Duodenal mucosa (tissue), 2 donors: ENCODE results near the gene ADM2.
A peak's percentile ranks its signal among the peaks of the same experiment; 100 is the strongest.

Source experiments
- H3K27ac ChIP-seq: one replicate; pipeline ENCODE4 v1.7.0; 2013; ENCODE audit warnings: low read depth, low read length
- H3K27me3 ChIP-seq, 2 donors: one replicate each; pipeline ENCODE4 v1.7.0; 2013; ENCODE audit warnings: low read length in 2 of 2, control low read depth in 1 of 2; ENCODE audit not compliant: insufficient read depth in 2 of 2, control insufficient read depth in 1 of 2
- H3K36me3 ChIP-seq, 2 donors: one replicate each; pipeline ENCODE4 v1.7.0; 2013; ENCODE audit warnings: low read length in 2 of 2, control low read depth in 1 of 2; ENCODE audit not compliant: insufficient read depth in 2 of 2, control insufficient read depth in 1 of 2
- H3K4me1 ChIP-seq, 2 donors: one replicate each; pipeline ENCODE4 v1.7.0; 2013; ENCODE audit warnings: low read length in 2 of 2, control low read depth in 1 of 2; ENCODE audit not compliant: insufficient read depth in 2 of 2, control insufficient read depth in 1 of 2
- H3K4me3 ChIP-seq, 2 donors: one replicate each; pipeline ENCODE4 v1.7.0; 2013; ENCODE audit warnings: low read length in 2 of 2, low read depth in 1 of 2
- H3K9ac ChIP-seq, 2 donors: one replicate each; pipeline ENCODE4 v1.7.0; 2013; ENCODE audit warnings: low read length in 2 of 2, low read depth in 1 of 2
- H3K9me3 ChIP-seq, 2 donors: one replicate each; pipeline ENCODE4 v1.7.0; 2013; ENCODE audit warnings: low read length in 2 of 2, control low read depth in 1 of 2; ENCODE audit not compliant: control insufficient read depth in 1 of 2

ADM2 gene

DNA sequence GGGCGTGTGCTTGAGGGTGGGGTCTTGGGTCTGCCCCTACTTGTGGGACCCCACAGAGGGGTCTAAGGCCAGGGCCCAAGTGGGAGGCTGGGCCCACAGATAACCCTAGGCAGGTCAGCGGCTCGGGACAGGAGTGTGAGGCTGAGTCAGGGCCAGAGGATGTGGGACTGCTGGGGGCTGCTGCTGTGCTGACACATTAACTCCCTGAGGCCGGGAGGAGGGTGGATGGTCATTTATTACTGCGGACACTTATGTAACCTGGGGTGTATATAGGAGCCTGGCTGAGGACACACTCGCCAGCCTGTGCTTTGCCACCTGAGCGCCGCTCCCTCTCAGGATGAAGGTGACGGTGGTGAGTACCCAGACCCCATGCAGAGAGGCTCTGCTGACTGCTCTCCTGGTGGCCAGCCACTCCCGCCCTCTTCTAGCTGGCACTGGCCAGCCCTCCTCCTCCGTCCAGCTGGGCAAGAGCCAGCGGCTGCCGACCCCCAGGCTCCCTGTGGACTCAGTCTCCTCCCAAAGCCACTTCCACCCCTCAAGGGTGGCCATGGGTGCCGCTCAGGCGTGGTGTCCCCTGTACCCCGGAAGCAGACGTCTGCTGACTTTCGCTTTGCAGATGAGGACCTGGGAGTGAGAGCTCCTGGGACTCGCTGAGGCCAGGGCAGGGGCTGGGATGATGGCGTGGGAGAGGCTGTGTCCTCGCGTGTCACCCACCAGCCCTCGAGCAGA is 5.4 kb downstream of the ADM2 start, which contains the start of gene MIOX:
Gene MIOX (plus strand): TSS at position 299 of the 729 bp plus-strand sequence. CDS start 39 bp downstream, at position 338.
- no peaks in the 10 kb centered on the region for H3K36me3 ChIP-seq
- peaks cover 25 to 41% of the 10 kb centered on the region in 2 donors for H3K4me1 ChIP-seq
- peak within 1 kb of the TSS in 1 of 2 donors; percentile 18 for H3K9ac ChIP-seq
- H3K27ac ChIP-seq: no peak within 1 kb of the TSS
- H3K9me3 ChIP-seq: no peaks in the 10 kb centered on the region
- H3K4me3 ChIP-seq: no peak within 1 kb of the TSS
- H3K27me3 ChIP-seq: peaks cover 5 to 6% of the 10 kb centered on the region in 2 donors

DNA sequence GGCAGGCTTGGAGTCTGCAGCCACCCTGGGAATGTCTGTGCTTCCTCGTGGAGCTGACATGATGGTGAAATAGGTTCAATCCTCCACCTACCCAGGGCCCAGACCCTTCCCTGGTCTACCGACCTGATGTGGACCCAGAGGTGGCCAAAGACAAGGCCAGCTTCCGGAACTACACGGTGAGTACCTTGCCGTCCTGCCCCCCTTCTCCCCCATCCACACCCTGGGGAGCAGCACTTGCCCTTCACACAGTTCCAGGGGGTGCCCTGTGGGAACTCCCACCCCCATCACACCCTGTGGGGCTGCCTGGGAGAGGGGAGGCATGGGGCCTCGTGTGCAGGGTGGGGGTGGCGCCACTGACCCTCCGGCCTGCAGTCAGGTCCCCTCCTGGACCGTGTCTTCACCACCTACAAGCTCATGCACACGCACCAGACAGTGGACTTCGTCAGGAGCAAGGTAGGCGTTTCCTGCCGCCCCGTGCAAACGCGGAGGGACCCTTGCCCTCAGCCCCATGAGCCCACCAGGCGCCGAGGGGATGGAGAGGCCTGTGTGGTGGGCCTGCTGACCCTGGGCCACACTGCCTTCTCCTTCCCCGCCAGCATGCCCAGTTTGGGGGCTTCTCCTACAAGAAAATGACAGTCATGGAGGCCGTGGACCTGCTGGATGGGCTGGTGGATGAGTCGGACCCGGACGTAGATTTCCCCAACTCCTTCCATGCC is 6.1 kb downstream of the ADM2 start:
- H3K9ac ChIP-seq: no peak overlapping the region
- H3K27me3 ChIP-seq: peaks cover 0 to 5% of the 10 kb centered on the region in 2 donors

DNA sequence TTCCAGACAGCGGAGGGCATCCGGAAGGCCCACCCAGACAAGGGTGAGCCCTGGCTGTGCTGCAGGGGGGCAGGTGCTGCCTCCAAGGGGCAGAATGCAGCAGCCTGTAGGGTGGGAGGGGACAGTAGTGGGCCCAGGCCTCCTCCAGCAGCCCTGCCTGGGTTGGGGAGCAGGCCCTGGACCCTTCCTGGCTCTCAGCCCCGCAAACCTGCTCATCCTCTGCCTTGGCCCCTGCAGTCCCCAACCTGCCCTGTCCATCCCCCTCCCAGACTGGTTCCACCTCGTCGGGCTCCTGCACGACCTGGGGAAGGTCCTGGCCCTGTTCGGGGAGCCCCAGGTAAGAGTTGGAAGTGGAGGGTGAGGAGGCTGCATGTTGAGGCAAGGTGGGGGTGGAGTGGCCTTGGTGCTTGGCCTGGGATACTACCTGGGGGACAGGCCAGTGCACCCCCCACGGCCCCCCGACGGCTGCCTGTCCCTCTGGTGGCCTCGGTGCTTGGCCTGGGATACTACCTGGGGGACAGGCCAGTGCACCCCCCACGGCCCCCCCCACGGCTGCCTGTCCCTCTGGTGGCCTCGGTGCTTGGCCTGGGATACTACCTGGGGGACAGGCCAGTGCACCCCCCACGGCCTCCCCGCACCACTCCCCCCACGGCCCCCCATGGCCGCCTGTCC is 6.8 kb downstream of the ADM2 start:
- no peak overlapping the region for H3K4me3 ChIP-seq
- H3K9me3 ChIP-seq: no peaks in the 10 kb centered on the region
- H3K9ac ChIP-seq: no peak overlapping the region
- H3K27ac ChIP-seq: no peak overlapping the region
- no peaks in the 10 kb centered on the region for H3K36me3 ChIP-seq
- peaks cover 0 to under 1% of the 10 kb centered on the region in 2 donors for H3K27me3 ChIP-seq
- peaks cover 20 to 27% of the 10 kb centered on the region in 2 donors for H3K4me1 ChIP-seq

More for the DNA sequence above, 6.1 kb downstream of the ADM2 start:
- Histone ChIP-seq H3K4me3 (no peak overlapping the region), H3K4me1 (peaks cover 20 to 34% of the 10 kb centered on the region in 2 donors), H3K27ac (no peak overlapping the region), H3K9me3 (no peaks in the 10 kb centered on the region), H3K36me3 (no peaks in the 10 kb centered on the region)

DNA sequence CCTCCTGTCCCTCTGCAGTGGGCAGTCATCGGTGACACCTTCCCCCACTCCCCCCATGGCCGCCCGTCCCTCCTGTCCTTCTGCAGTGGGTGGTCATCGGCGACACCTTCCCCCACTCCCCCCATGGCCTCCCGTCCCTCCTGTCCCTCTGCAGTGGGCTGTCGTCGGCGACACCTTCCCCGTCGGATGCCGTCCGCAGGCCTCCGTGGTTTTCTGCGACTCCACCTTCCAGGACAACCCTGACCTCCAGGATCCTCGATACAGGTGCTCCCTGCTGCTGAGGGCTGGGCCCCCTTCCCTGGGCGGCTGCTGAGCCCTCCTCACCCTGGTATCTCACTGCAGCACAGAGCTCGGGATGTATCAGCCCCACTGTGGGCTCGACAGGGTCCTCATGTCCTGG is 7.5 kb downstream of the ADM2 start:
- no peaks in the 10 kb centered on the region for H3K36me3 ChIP-seq
- H3K9ac ChIP-seq: no peak overlapping the region
- H3K4me1 ChIP-seq: peaks cover 18 to 20% of the 10 kb centered on the region in 2 donors
- no peak overlapping the region for H3K4me3 ChIP-seq
- no peaks in the 10 kb centered on the region for H3K9me3 ChIP-seq
- no peak overlapping the region for H3K27ac ChIP-seq
- no peaks in the 10 kb centered on the region for H3K27me3 ChIP-seq

DNA sequence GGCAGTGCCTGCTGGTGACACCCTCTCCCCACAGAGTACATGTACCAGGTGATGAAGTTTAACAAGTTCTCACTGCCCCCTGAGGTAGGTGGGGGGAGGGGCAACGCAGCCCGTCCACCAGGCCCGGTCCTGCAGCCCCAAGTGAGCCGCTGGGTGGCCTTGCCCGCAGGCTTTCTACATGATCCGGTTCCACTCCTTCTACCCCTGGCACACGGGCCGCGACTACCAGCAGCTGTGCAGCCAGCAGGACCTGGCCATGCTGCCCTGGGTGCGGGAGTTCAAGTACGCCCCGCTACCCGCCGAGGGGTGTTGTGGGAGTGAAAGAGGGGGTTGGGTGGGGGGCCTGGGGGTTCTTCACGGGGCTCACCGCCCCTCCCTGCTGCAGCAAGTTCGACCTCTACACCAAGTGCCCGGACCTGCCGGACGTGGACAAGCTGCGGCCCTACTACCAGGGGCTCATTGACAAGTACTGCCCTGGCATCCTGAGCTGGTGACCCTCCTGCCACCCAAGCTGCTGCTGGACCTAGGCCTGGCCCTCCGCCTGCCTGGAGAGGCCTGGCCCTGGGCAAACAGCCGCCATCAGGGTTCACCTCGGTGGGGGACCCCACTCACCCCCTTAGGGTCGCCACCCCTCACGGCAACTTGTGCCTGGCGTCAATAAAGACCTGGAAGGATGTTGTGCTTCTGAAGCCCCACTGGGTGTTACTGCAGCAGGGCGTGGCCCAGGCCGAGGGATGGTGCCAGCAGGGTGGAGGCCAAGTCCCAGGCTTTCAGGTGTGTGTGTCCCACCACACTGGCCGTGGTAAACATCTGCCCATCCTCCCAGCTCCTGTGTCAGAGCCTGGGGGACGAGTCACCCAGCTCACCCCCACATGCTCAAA is 8.3 kb downstream of the ADM2 start:
- no peaks in the 10 kb centered on the region for H3K27me3 ChIP-seq
- H3K36me3 ChIP-seq: no peaks in the 10 kb centered on the region
- no peak overlapping the region for H3K27ac ChIP-seq
- H3K4me3 ChIP-seq: no peak overlapping the region
- no peak overlapping the region for H3K9ac ChIP-seq
- no peaks in the 10 kb centered on the region for H3K9me3 ChIP-seq
- peaks cover 11 to 13% of the 10 kb centered on the region in 2 donors for H3K4me1 ChIP-seq

DNA sequence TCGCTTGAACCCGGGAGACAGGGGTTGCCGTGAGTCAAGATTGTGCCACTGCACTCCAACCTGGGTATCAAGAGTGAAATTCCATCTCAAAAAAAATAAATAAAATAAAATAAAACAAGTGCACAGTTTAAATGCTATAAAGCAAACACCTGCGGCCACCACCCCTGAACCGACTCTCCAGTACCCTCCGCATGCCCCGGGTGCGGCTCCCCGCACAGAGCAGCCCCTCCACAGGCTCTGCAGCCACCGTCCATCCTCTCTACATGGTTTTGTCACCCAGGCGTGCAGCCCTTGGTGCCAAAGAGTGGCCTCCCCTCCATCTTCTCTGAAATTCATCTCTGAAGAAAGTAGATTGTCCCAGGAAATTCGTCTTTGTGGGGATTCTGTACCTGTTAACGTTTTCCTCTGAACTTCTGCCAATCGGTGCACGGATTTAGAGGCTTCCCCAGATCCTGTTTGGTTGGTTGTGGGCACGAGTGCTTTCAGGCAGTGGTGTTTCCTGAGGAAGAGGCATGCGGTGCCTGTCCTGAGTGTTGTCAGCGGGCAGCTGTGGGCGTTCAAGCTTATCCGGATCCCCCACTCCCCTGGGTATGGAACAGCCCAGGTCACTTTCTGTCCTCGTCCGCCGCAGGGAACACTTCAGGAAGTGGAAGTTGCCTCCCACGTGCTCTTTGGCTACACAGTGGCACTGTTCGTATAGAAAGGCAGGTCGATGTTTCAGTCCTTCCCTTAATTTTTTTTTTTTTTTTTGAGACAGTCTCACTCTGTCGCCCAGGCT is 9.4 kb downstream of the ADM2 start:
- no peak overlapping the region for H3K4me3 ChIP-seq
- no peaks in the 10 kb centered on the region for H3K27me3 ChIP-seq
- H3K36me3 ChIP-seq: no peaks in the 10 kb centered on the region

DNA sequence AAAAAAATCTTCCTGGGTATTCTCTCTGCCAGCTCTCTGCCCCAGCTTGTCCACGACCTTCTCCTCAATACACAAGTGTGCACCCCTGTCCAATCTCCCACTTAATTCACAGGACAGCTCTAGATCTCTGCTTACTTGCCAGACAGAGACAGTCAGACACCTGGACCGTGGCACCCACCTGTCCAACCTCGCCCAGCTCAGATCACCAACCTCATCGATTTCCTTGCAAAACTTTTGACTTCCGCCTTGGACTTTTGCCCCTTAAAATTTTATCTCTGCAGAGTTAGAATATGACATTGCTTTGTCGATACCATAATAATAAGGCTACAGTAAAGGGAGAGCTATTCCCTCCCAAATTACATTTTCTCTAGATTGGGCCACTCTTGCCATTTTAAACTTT is 15.8 kb downstream of the ADM2 start:
- Histone ChIP-seq H3K9me3 (no peaks in the 10 kb centered on the region), H3K4me1 (peaks cover 11 to 15% of the 10 kb centered on the region in 2 donors), H3K27ac (no peak overlapping the region), H3K36me3 (no peaks in the 10 kb centered on the region), H3K27me3 (no peaks in the 10 kb centered on the region), H3K9ac (no peak overlapping the region), H3K4me3 (no peak overlapping the region)

More for the DNA sequence above, 9.4 kb downstream of the ADM2 start:
- Histone ChIP-seq H3K27ac (no peak overlapping the region), H3K4me1 (peaks cover 3 to 4% of the 10 kb centered on the region in 2 donors), H3K9ac (no peak overlapping the region), H3K9me3 (no peaks in the 10 kb centered on the region)

DNA sequence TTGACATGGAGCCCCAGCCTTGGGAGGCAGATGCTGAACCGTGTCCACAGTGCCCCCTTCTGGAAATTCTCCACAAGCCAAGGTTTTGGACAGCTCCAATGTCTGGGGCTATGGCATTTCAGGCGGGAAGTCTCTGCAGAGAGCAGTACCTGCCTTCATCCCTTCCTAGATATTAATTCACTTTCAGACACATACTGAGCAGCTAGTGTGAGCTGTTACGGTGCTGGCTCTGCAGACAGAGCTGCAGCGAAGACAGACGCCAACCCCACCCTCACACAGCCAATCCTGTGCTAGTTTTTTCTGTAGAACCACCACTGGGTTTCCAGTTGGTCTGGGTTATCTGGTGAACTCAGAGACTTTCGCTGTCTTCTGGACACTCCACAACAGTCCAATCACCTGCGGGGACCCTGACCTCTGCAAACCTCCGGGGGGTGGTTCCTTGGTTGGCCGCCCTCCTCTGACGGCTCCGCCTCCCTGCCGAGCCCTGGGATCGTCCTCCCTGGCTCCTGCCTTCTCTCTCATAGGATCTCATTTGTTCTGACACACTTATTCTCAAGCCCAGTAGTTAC is 17.1 kb downstream of the ADM2 start:
- Histone ChIP-seq H3K9me3 (no peaks in the 10 kb centered on the region), H3K36me3 (peaks cover 6 to 8% of the 10 kb centered on the region in 2 donors), H3K27me3 (no peaks in the 10 kb centered on the region), H3K9ac (no peak overlapping the region), H3K4me1 (peaks cover 11 to 15% of the 10 kb centered on the region in 2 donors), H3K4me3 (no peak overlapping the region), H3K27ac (no peak overlapping the region)

DNA sequence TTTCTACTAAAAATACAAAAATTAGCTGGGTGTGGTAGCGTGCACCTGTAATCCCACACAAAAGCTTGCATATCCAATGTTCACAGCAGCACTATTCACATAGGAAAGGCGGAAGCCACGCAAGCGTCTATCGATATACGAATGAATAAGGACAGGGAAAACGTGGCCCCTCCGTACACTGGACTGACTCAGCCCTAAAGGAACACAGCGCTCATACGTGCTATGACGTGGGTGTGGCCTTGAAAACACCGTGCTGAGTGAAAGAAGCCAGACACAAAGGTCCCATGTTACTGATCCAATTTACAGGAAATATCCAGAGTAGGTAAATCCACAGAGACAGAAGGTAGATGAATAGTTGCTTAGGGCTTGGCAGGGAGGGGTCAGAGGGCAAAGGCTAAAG is 19.1 kb downstream of the ADM2 start:
- H3K36me3 ChIP-seq: peaks cover 6 to 15% of the 10 kb centered on the region in 2 donors
- H3K9me3 ChIP-seq: no peaks in the 10 kb centered on the region
- H3K4me1 ChIP-seq: peaks cover 11 to 15% of the 10 kb centered on the region in 2 donors
- no peak overlapping the region for H3K9ac ChIP-seq
- no peaks in the 10 kb centered on the region for H3K27me3 ChIP-seq
- H3K27ac ChIP-seq: no peak overlapping the region
- H3K4me3 ChIP-seq: no peak overlapping the region
